Heart right ventricle (tissue), 16 donors: Measurements from ENCODE around the gene SHKBP1. TPM values are rescaled to one million over a fixed set of nuclear protein-coding genes. Genes with fewer than 3 reads are reported as not detected.

ENCODE experiments used
- ATAC-seq, 8 donors: fragments of 200-7000 bp; cut with Tn5 transposase; one replicate each; pipeline ENCODE4 v1.9.1; 2020; ENCODE audit warnings: mild to moderate bottlenecking in 8 of 8, moderate library complexity in 8 of 8, moderate number of reproducible peaks in 1 of 8
- DNase-seq, 2 donors: peaks; one replicate each; pipeline ENCODE4 v3.0.0-alpha.2; 2020
- H3K27ac ChIP-seq, 10 donors: fragments of 200-600 bp; sonication (generic) in 2 of 10; one replicate each; pipeline versions ENCODE4 v1.5.0 to v1.8.0; 2020 to 2022; ENCODE audit warnings: mild to moderate bottlenecking in 3 of 10
- H3K27me3 ChIP-seq, 7 donors: fragments of 200-600 bp; one replicate each; pipeline ENCODE4 v1.8.0; 2021 to 2022; ENCODE audit warnings: mild to moderate bottlenecking in 2 of 7
- H3K36me3 ChIP-seq, 9 donors: fragments of 200-600 bp; sonication (generic) in 1 of 9; one replicate each; pipeline versions ENCODE4 v1.5.0 to v1.8.0; 2020 to 2022; ENCODE audit warnings: mild to moderate bottlenecking in 2 of 9
- H3K4me1 ChIP-seq, 9 donors: fragments of 200-600 bp; sonication (generic) in 1 of 9; one replicate each; pipeline versions ENCODE4 v1.5.0 to v1.8.0; 2020 to 2022; ENCODE audit warnings: mild to moderate bottlenecking in 4 of 9
- H3K4me3 ChIP-seq, 10 donors: fragments of 200-600 bp; sonication (generic) in 2 of 10; one replicate each; pipeline versions ENCODE4 v1.5.0 to v1.8.0; 2020 to 2022; ENCODE audit warnings: mild to moderate bottlenecking in 7 of 10, moderate library complexity in 2 of 10
- H3K9me3 ChIP-seq, 11 donors: fragments of 200-600 bp in 10 of 11; sonication (generic) in 2 of 11; one replicate each; pipeline versions ENCODE4 v1.5.0 to v1.8.0; 2013 to 2022; ENCODE audit warnings: mild to moderate bottlenecking in 2 of 11, control low read depth in 1 of 11, moderate library complexity in 1 of 11
- WGBS, 2 donors: extraction: QIAGEN DNeasy Blood & Tissue Kit; methylation state at CpG; one replicate each; pipeline ENCODE4 v1.1.7; 2013; ENCODE audit warnings: inconsistent platforms in 1 of 2; 5-methylcytosine and 5-hydroxymethylcytosine counted together
- intact Hi-C, 10 donors: fragments of 100-400 bp; cut with DNase I; formaldehyde crosslinking; loops; one replicate each; pipeline versions ENCODE4 v1.11.1 to v1.14.2; 2022
- polyA plus RNA-seq, 2 donors: library from polyadenylated mRNA; stranded (reverse); fragments of 200-250 nt; gene quantifications; one replicate each; pipeline ENCODE4 v1.2.3, GENCODE V29; 2013
- total RNA-seq, 10 donors: library from RNA; stranded (reverse); fragmentation: NEBNext Ultra II Directional in 3 of 10; extraction: Animal tissue kit (Norgen Biotek cat#: 25700) in 3 of 10; gene quantifications; one replicate each; pipeline versions ENCODE4 v1.2.1 to v1.2.4, GENCODE V29; 2021 to 2023
- TF ChIP-seq, protein P1 (sequence below), 9 donors: fragments of 200-600 bp; sonication (generic) in 2 of 9; IDR thresholded peaks; one replicate each; pipeline versions ENCODE4 v1.5.0 to v1.8.0; 2021 to 2022; ENCODE audit warnings: antibody characterized with exemption in 9 of 9, mild to moderate bottlenecking in 5 of 9, moderate library complexity in 1 of 9
- donor health status: Arrhythmogenic right ventricular cardiomyopathy.
- donor health status: ischemic (EF 13 %, LVEDD 7.1; RV severe dilation, severe dysfunction).
- donor health status: healthy with polysubstance abuse.
- donor health status: DM: no; HTN: yes; CAD: no.
- donor health status: DM: no; HTN: no; CAD: no.
- donor health status: ischemic (EF 25% LVEDD 6.9; RV normal size, moderate dysfunction).
- donor health status: ischemic (EF 25% LVEDD 5.7; RV mildly dilated, moderate dysfunction).
- donor health status: healthy.
- donor health status: DM: yes; HTN: yes; CAD: no.
- donor health status: Ischemic cardiomyopathy.
- donor health status: ischemic (EF 35%, LVEDD 5.7; RV mildly dilated, moderate dysfunction).
- donor health status: nonischemic (EF 11% LVEDD 7.7; RV severe dilation, severe dysfunction).
- donor health status: DM: yes; HTN: yes; CAD: no.
- donor health status: PGD.
- donor health status: ischemic (EF 29% LVEDD 5.4; RV normal size, mild dysfunction).
- donor health status: nonischemic (EF 23%, LVEDD 6.1; RV moderate dilation, normal function).

SHKBP1 gene
- total and polyA plus RNA-seq, 12 donors = 12.0 to 43.1 (median 16.4) TPM

DNA sequence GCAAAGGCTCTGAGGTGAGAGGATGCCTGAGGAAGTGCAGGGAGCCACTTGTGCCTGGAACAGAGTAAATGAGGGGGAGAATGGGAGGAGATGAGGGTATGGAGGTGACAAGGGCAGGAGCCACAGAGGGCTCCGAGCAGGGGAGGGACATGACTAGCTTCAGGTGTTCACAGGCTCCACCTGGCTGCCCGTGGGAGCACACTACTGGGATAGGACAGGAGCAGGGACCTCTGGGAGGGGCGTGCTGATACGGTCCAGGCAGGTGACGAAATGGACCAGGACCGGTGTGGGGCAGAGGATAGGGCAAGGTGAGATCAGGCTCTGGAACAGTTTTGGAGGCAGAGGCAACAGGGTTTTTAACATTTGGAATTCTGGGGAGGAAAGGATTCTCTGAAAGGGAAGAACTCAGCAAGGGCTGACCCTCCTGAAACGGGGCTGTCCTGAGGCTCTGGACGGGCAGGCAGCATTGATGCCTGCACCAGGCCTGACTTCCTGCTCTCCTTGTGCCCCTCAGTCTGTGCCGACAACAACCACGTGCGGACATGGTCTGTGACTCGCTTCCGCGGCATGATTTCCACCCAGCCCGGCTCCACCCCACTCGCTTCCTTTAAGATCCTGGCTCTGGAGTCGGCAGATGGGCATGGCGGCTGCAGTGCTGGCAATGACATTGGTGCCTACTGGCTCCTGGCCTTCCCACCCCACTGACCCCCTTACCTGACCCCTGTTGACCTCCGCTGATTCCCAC, 11.6 kb downstream of the SHKBP1 start:
- 88 to 90% methylated on average over 19 of the region's 19 CpGs for WGBS, 2 donors

DNA sequence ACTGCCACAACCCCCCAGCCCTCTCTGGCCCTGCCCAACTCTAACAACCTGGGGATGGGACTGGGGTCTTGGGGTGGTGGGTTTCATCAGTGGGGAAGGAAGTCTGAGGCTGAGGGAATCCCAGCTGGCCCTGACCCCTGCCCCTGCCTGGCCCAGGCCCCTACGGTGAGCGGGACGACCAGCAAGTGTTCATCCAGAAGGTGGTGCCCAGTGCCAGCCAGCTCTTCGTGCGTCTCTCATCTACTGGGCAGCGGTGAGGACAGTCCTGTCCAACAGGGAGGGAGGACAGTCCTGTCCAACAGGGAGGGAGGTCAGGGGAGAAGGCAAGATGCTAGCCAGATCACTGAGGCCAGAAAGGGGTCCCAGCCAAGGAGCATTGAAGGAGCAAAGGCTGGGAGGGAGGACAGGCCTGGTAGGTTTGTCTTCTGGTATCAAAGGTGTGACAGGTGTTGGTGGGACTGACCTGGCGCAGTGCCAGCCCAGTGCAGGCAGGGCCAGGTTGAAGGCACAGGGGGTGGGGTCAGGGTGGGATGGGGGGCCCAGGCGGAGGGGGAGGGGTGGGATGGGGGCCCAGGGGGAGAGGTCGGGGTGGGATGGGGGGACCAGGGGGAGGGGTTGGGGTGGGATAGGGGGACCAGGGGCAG, 12.4 kb downstream of the SHKBP1 start:
- Histone ChIP-seq H3K4me1 (peaks cover 0 to 15% (median 0%) of the 10 kb centered on the region in 9 donors), H3K4me3 (no peak overlapping the region), H3K36me3 (peaks cover 0 to 63% (median 5%) of the 10 kb centered on the region in 9 donors), H3K27ac (no peak overlapping the region), H3K27me3 (no peaks in the 10 kb centered on the region), H3K9me3 (peaks cover 0 to 6% (median 0%) of the 10 kb centered on the region in 11 donors)
- DNase-seq (no peak), ATAC-seq (no peak)
- TF ChIP-seq, protein P1, sequence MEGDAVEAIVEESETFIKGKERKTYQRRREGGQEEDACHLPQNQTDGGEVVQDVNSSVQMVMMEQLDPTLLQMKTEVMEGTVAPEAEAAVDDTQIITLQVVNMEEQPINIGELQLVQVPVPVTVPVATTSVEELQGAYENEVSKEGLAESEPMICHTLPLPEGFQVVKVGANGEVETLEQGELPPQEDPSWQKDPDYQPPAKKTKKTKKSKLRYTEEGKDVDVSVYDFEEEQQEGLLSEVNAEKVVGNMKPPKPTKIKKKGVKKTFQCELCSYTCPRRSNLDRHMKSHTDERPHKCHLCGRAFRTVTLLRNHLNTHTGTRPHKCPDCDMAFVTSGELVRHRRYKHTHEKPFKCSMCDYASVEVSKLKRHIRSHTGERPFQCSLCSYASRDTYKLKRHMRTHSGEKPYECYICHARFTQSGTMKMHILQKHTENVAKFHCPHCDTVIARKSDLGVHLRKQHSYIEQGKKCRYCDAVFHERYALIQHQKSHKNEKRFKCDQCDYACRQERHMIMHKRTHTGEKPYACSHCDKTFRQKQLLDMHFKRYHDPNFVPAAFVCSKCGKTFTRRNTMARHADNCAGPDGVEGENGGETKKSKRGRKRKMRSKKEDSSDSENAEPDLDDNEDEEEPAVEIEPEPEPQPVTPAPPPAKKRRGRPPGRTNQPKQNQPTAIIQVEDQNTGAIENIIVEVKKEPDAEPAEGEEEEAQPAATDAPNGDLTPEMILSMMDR (IDR thresholded peaks at IDR 0.05) = no peak
- intact Hi-C loops = no loop called here
- WGBS, 2 donors = 82 to 91% methylated on average over 8 to 9 of the region's 9 CpGs

More for the DNA sequence above, 11.6 kb downstream of the SHKBP1 start:
- Histone ChIP-seq H3K9me3 (peaks cover 0 to 6% (median 0%) of the 10 kb centered on the region in 11 donors), H3K27me3 (no peaks in the 10 kb centered on the region), H3K36me3 (peaks cover 0 to 71% (median 5%) of the 10 kb centered on the region in 9 donors), H3K4me3 (no peak overlapping the region), H3K27ac (no peak overlapping the region), H3K4me1 (peaks cover 0 to 15% (median 0%) of the 10 kb centered on the region in 9 donors)
- ATAC-seq = peak in 1 of 8 donors; percentile 12
- no peak for DNase-seq
- intact Hi-C loops = no loop called here
- TF ChIP-seq, protein P1 (IDR thresholded peaks at IDR 0.05) = no peak

DNA sequence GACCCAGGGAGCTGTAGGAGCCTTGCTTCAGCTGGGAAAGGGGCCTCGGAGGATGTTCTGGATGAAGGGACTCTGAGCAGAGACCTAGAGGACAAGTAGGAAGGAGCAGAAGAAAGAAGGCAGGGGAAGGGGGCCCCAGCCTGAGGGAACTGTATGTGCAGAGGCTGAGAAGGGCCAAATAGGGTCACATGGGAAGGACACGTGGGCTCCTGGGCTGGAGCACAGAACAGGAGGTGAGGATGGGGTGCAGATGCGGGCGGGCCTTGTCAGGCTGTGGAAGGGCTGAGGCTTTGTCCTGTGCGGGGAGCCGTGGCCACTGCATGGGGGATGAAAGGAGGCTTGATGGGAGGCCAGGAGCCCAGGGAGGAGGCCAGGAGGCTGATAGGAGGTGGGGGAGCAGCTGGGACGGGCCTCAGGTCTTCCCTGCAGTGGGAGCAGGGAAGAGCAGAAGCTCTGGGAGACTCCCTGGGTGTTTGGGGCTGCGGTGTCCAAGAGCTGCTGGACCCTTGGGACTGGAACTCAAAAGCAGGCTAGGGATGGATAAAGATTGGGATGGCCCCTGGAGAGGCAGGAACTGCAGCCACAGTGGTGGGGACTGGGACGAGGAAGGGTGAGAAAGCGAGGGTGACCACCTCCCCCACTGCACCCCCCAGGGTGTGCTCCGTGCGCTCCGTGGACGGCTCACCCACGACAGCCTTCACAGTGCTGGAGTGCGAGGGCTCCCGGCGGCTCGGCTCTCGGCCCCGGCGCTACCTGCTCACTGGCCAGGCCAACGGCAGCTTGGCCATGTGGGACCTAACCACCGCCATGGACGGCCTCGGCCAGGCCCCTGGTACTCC, 13.1 kb downstream of the SHKBP1 start:
- Histone ChIP-seq H3K9me3 (peaks cover 0 to 6% (median 0%) of the 10 kb centered on the region in 11 donors), H3K4me3 (no peak overlapping the region), H3K27me3 (peaks cover 0 to 4% (median 0%) of the 10 kb centered on the region in 7 donors), H3K27ac (no peak overlapping the region), H3K4me1 (peaks cover 0 to 15% (median 0%) of the 10 kb centered on the region in 9 donors), H3K36me3 (peaks cover 0 to 55% (median 5%) of the 10 kb centered on the region in 9 donors)
- ATAC-seq (peak in 1 of 8 donors; percentile 26), DNase-seq (no peak)
- TF ChIP-seq, protein P1 (IDR thresholded peaks at IDR 0.05) = no peak
- intact Hi-C loops = loop anchor here in 3 of 10 donors (10.0 kb wide), 2 partner anchors 125 to 285 kb away; partner anchors contain the start of genes BLVRB (in 2 of the 3) and SPTBN4 (in 2 of the 3)
- WGBS, 2 donors = 90 to 92% methylated on average over 26 of the region's 26 CpGs
